ENCODE data around the gene MYMK.

The MYMK gene

DNA sequence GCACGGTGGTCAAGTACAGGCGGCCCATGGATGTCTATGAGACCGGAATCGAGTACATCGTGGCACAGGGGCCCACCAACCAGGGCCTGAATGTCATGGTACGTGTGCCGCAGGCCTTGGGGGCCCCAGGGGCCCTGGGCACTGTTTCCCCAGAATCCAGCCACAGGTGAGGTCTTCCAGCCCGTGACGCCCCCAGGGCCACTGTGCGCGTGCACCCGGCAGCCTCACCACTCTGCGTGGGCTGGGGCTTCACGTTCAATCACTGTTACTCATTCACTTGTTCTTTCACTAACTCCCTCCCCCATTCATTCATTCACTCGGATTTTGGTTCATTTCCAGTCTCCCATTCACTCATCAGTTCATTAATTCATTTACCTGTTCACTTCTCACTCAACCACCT is 22.4 kb upstream of the MYMK start:
- no peak for FAIRE-seq
- no peak for DNase-seq (ENCODE audit: insufficient read length, low spot score)
- no peak for TF ChIP-seq POLR2A (IDR thresholded peaks at IDR 0.05; ENCODE audit: low read depth, low read length)

DNA sequence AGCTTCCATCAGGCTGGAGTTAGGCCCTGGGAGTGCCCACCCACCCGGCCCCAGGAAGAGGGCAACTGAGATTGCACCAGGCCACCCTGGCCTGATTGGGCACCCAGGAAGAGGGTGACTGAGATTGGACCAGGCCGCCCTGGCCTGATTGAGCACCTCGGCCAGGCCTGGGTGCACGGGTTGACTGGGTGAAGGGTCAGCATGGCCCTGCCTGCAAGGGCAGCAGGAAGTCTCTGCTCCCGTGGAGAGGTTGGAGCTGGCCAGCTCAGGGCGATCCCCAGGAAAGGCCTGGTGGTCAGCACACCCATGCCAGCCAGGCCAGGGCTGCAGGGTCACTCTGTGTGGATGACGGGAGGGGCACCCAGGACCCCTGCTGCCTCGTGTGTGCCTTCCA is 21.5 kb upstream of the MYMK start:
- no peak for FAIRE-seq
- no peak for DNase-seq (ENCODE audit: insufficient read length, low spot score)
- no peak for TF ChIP-seq POLR2A (IDR thresholded peaks at IDR 0.05; ENCODE audit: low read depth, low read length)

DNA sequence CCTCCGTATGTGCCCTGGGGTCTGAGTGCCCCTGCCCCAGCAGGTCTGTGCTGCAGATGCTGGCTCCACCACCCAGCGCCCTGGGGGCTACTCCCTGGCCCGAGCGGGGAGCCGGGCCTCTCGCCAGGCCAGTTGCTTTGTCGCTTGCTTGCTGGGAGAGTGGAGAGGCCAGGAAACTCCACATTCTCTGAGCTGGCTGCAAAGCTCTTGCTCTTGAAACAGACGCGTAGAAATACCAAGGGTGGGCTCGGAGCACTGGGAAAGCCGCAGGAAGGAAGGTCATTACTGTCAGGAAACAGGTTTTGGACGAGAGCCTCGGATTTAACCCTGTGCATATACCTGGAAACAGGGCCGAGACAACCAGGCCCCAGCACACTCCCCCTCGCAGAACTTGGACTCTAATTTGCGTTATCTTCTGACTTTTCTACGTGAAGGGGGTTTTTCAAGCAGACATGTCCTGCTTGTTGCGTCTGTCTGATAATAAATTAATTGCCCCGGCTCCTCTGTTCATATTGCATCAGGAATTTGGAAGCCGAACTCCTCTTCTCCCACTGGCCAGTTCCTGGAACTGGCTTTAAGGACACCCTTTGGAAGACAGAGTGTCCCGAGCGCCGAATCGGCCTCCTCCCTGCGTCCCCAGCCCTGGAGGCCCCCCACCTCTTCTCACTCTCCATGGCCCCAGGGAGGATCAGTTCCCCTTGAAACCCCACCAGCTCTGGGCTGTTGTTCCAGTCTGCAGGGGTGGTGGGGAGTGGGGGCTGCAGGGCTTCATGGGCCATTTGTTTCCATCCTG is 20.9 kb upstream of the MYMK start:
- no peak for DNase-seq (ENCODE audit: insufficient read length, low spot score)
- no peak for TF ChIP-seq POLR2A (IDR thresholded peaks at IDR 0.05; ENCODE audit: low read depth, low read length)
- no peak for FAIRE-seq

DNA sequence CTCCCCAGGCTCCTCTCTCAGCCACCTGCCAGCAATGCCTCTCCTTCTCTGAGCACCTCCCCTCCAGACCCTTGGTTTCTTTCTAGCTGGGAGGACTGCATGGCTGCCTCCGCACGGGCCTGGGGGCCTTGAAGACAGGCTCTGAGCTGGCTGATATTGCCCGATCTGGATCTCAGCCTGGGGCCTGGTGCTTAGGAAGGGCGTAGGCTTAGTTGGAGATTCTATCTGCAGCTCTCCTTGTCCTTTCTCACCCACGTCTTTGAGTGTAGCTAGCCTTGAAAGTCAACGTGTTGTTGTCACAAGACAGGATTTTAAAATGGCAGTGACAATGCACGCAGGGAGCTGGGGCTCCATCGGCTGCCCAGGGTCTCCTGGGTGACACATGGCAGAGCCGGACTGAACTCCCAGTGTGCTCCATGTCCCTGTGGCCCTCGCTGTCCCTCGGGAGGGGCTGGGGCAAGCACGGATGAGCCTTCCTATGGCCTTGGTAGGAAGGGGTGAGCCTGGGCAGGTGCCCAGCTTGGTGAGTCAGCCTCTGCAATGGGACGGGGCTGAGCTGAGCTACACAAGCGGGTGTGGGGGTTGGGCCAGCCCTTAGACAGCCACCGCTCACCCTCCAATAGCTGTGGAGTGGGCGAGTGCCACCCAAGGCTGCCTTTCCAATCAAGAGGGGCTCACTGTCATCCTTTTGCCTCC is 19.2 kb upstream of the MYMK start:
- no peak for DNase-seq (ENCODE audit: insufficient read length, low spot score)
- TF ChIP-seq POLR2A (IDR thresholded peaks at IDR 0.05; ENCODE audit: low read depth, low read length), result no peak
- no peak for FAIRE-seq

DNA sequence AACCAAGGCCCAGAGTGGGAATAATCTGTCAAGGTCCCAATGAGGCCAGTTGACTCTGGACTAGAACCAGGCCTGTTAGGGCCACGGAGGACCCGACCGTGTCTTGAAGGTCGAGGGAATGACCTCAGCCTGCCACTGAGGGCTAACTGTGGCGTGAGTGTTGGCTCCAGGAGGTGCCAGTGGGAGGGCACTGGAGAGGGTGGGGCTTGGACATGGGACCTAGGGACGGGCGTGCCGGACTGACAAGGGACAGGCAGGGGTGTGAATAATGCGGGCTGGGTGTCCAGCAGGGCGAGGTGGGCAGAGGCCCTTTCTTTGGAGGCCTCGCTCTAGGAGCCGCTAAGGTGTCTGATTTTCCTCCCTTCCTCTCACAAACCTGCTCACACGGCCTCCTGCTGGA is 17.2 kb upstream of the MYMK start:
- FAIRE-seq (no peak), DNase-seq (ENCODE audit: insufficient read length, low spot score) (no peak)
- TF ChIP-seq POLR2A (IDR thresholded peaks at IDR 0.05; ENCODE audit: low read depth, low read length), result no peak

DNA sequence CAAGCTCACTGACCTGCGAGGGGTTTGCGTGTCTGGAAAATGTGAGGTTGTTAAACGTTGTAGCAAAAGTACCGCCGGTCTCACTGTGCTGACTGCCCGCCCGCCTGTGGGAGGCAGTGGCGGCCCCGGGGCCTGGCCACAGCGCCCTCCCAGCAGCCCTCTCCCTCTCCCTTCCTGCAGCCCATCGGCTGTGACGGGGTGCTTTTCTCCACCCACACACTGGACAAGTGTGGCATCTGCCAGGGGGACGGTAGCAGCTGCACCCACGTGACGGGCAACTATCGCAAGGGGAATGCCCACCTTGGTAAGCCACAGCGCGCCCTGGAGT is 15.9 kb upstream of the MYMK start:
- DNase-seq (ENCODE audit: insufficient read length, low spot score) (no peak), FAIRE-seq (no peak)
- no peak for TF ChIP-seq POLR2A (IDR thresholded peaks at IDR 0.05; ENCODE audit: low read depth, low read length)

DNA sequence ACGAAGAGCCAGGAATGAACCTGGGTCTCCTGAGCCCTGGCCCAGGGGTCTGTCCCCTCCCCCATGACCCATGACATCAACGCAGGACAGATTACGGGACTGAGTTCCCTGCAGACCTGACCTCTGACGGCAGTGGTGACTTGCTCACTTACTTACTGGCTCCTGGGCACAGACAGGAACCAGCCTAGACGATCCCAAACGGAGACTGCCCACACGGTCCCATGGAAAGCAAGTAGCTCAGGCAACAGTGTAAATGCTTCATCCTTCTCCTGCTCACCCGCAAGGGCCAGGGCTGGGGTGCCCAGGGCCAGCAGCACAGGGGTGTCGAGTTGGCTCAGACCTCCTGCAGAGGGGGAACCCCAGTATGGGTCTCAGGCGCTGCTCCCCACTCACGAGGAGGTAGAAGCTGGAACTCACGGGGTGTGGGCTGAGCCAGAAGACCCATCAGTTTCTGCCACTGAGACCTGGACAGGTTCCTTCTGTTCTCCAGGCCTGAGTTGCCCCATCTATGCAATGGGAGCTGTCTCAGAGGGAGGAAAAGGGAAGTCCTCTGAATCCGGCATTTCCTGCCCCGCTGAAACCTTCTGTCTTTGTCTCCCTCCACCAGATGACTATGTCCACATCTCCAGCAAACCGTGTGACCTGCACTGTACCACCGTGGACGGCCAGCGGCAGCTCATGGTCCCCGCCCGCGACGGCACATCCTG is 15.4 kb upstream of the MYMK start:
- DNase-seq (ENCODE audit: insufficient read length, low spot score) (no peak), FAIRE-seq (no peak)
- no peak for TF ChIP-seq POLR2A (IDR thresholded peaks at IDR 0.05; ENCODE audit: low read depth, low read length)

DNA sequence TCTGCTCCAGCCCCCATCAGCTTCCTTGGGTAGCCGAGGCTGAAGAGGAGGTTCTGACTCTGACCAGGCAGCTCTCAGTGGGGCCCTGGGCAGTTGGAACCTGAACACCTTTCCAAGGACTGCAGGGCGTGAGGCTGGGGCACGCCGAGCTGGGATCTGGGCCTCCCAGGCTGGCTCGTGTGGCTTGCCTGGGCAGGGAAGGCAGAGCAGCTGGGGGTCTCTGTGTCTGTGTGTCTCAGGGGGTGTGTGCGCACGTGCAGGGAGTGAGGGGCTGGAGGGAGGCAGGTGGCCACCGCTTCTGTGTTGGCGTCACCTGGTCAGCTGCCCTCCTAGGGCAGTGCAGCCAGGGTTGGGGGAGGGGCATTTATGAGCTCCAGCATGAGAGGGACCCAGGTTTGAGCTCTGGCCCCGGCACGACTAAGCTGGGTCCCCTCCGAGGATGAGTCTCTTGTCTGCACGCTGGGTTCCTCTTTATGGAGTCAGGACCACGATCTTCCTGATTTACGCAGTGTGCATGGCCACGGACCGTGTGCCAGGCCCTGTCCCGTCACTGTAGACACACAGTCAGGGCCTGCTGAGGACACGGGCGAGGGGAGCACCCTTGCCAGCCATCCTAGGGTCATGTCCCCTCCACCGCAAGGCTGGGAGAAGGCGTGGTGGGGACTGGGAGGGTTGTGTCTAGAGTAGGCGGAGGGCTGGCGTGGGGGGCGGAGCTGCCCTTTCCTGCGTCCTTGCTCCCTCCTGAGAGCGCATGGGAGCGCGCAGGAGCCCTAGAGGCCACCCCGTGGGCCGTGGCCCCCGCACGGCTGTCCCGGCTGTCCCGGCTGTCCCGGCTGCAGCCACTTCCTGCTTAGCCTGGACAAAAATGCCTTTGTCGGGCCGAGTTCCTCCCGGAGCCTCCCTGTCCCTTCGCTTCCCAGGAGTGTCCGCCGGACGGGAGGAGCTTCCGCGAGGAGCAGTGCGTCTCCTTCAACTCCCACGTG is 14.4 kb upstream of the MYMK start:
- FAIRE-seq (no peak), DNase-seq (ENCODE audit: insufficient read length, low spot score) (no peak)
- no peak for TF ChIP-seq POLR2A (IDR thresholded peaks at IDR 0.05; ENCODE audit: low read depth, low read length)

DNA sequence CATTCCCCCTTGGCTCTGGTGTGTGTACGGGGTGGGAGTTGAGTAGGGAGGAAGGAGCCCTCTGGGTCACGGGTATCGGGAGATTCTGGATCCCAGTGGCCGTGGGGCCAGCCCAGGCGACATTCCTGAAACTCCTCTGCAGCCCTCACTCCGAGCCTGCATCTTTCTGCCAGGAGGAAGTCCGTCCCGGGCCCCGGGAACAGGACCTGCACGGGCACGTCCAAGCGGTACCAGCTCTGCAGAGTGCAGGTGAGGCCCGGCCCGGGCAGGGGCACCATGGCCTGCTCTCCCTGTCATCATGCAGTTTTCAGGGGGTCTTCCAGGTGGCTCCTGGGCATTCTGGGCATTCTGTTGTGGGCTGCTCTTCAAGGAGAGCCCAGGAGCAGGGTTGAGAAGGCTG is 13.4 kb upstream of the MYMK start:
- FAIRE-seq, result no peak
- DNase-seq (ENCODE audit: insufficient read length, low spot score), result no peak
- no peak for TF ChIP-seq POLR2A (IDR thresholded peaks at IDR 0.05; ENCODE audit: low read depth, low read length)

DNA sequence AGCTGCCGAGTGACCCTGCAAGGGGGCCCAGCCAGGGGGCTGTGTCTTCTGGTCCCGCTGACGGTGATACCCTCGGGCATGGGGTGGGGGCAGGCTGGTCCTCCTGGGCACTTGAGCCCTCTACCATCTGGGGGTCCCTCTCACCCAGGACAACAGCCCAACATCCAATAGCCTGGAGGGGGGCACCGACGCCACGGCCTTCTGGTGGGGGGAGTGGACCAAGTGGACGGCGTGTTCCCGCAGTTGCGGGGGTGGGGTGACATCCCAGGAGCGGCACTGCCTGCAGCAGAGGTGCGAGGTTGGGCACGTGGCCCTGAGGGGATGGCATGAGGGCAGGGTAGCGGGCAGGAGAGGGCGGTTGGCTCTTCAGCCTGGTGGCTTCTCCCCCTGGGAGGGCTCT is 12.5 kb upstream of the MYMK start:
- no peak for FAIRE-seq

DNA sequence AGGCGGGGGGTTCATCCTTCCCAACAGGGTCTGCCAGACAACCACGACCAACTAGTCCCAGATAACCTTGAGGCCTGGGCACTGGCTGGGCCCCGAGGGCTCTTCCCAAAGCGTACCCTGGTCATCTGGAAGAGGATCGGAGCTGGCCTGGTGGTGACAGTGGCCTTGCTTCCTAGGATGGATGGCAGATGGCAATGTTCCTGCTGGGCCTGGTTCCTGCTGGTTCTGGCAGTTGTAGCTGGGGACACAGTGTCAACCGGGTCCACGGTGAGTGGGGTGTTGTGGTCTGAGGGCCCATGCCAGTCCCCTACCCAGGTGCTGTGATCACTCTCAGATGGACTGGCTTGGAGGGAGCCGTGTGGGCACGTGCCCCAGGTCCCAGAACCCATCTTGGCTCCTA is 11.8 kb upstream of the MYMK start:
- no peak for DNase-seq (ENCODE audit: insufficient read length, low spot score)
- no peak for FAIRE-seq
- TF ChIP-seq POLR2A (IDR thresholded peaks at IDR 0.05; ENCODE audit: low read depth, low read length), result no peak

More for the DNA sequence above, 12.5 kb upstream of the MYMK start:
- no peak for TF ChIP-seq POLR2A (IDR thresholded peaks at IDR 0.05; ENCODE audit: low read depth, low read length)
- no peak for DNase-seq (ENCODE audit: insufficient read length, low spot score)

DNA sequence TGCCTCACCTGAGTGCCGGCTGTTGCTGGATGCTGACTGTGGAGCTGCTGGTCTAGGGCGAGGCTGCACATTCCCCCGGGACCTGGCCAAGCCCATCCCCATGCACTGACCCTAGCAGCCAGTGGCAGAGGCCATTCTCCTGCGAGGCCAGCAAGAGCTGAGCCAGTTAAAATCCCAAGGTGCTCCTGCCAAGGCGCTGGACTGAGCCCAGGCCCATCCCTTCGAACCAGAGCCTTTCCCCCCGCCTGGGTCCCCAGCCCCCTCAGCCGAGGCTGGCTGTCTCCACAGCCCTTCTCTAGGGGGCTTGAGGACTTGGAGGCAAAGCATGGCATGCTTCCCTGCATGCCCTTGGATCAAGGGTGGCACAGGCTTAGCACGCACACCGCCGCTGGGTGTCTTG is 11.3 kb upstream of the MYMK start:
- FAIRE-seq, result no peak
- no peak for TF ChIP-seq POLR2A (IDR thresholded peaks at IDR 0.05; ENCODE audit: low read depth, low read length)
- DNase-seq (ENCODE audit: insufficient read length, low spot score), result no peak

DNA sequence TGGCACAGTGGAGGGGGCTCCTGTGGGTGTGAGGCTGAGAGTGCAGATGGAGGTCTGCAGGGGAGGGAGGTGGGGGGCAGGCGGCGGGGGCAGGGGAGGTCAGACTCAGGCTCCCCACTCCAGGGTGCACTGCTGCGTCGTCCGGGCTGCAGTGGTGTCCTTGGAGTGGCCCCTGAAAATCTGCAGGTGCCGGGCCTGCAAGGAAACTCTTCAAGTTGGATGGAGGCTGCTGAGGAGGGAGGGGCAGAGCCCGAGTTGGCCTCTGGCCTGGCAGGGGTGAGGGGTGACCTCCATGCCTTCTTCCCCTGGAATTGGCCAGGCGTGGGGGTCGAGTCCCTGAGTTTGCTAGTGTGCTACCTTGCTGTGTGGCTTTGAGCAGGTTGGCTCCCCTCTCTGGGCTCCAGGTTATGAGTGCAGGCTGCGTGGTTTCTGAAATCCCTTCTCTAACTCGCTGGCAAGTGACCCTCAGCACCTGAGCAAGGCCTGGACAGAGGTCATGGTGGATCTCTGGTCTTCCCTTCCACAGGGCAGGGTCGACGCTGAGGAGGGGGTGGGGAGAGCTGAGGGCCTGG is 10.6 kb upstream of the MYMK start:
- DNase-seq (ENCODE audit: insufficient read length, low spot score) (no peak), FAIRE-seq (no peak)
- no peak for TF ChIP-seq POLR2A (IDR thresholded peaks at IDR 0.05; ENCODE audit: low read depth, low read length)
